ENCODE measurements around the gene SCGB1D2.

DNA sequence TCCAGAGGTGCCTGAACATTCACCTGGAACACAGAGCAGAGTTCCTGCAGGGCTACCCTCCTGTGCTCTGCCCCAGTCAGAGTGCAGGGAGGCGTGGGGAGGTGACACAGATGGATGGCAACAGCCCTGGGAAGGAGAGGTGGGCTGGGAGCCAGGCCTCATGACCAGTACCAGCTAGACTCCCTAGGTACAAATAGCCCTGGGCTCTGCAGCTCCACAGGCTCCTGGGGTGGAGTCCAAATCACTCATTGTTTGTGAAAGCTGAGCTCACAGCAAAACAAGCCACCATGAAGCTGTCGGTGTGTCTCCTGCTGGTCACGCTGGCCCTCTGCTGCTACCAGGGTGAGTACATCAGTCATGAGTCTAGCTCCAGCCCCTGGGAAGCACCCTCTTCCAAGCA is at the start of gene SCGB1D2:
- TF ChIP-seq, protein P1, sequence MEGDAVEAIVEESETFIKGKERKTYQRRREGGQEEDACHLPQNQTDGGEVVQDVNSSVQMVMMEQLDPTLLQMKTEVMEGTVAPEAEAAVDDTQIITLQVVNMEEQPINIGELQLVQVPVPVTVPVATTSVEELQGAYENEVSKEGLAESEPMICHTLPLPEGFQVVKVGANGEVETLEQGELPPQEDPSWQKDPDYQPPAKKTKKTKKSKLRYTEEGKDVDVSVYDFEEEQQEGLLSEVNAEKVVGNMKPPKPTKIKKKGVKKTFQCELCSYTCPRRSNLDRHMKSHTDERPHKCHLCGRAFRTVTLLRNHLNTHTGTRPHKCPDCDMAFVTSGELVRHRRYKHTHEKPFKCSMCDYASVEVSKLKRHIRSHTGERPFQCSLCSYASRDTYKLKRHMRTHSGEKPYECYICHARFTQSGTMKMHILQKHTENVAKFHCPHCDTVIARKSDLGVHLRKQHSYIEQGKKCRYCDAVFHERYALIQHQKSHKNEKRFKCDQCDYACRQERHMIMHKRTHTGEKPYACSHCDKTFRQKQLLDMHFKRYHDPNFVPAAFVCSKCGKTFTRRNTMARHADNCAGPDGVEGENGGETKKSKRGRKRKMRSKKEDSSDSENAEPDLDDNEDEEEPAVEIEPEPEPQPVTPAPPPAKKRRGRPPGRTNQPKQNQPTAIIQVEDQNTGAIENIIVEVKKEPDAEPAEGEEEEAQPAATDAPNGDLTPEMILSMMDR (IDR thresholded peaks at IDR 0.05; ENCODE audit: poor library complexity), result no peak
- TF ChIP-seq EZH2 (IDR thresholded peaks at IDR 0.05; ENCODE audit: borderline replicate concordance), result no peak

Measured in hepatocyte (in vitro differentiated cells).